GM21381 (cell line): ENCODE data around the gene PCSK2.

Experiments
- ATAC-seq: cut with Tn5 transposase; IDR thresholded peaks from one replicate; pipeline ENCODE4 v1.9.1; 2021; ENCODE audit warnings: mild to moderate bottlenecking, moderate library complexity; ENCODE audit not compliant: unreplicated experiment

Gene PCSK2

GRCh38 chr20:17503301-17504065 is 276.6 kb downstream of the PCSK2 start:
- no peak for ATAC-seq

GRCh38 chr20:17504066-17504897 is 277.4 kb downstream of the PCSK2 start:
- peak; percentile 22 for ATAC-seq

GRCh38 chr20:17504898-17505635 is 278.2 kb downstream of the PCSK2 start:
- ATAC-seq: peak; percentile 65

- ATAC-seq: no peak
These were observed 279.0 kb downstream of the PCSK2 start for GRCh38 chr20:17505636-17506517.

- no peak for ATAC-seq
These were observed 280.2 kb downstream of the PCSK2 start for GRCh38 chr20:17507032-17507431.

- ATAC-seq: no peak
These were observed 280.7 kb downstream of the PCSK2 start for GRCh38 chr20:17507531-17507930.

GRCh38 chr20:17508756-17509155 is 281.9 kb downstream of the PCSK2 start:
- ATAC-seq: no peak

GRCh38 chr20:17510548-17510947 is 283.7 kb downstream of the PCSK2 start:
- ATAC-seq: no peak

- ATAC-seq: no peak
These were observed 284.6 kb downstream of the PCSK2 start for GRCh38 chr20:17511401-17511800.

GRCh38 chr20:17513939-17514338 is 287.1 kb downstream of the PCSK2 start:
- no peak for ATAC-seq

- ATAC-seq: no peak
These were observed 288.2 kb downstream of the PCSK2 start for GRCh38 chr20:17515053-17515452.

GRCh38 chr20:17518339-17519052 is 291.7 kb downstream of the PCSK2 start:
- no peak for ATAC-seq

- ATAC-seq: no peak
These were observed 292.9 kb downstream of the PCSK2 start for GRCh38 chr20:17519606-17520285.

- no peak for ATAC-seq
These were observed 293.7 kb downstream of the PCSK2 start for GRCh38 chr20:17520583-17520982.

- ATAC-seq: no peak
These were observed 295.7 kb downstream of the PCSK2 start for GRCh38 chr20:17522528-17522927.

- no peak for ATAC-seq
These were observed 296.5 kb downstream of the PCSK2 start for GRCh38 chr20:17523326-17523725.

- ATAC-seq: no peak
These were observed 297.7 kb downstream of the PCSK2 start for GRCh38 chr20:17524560-17524959.

- ATAC-seq: no peak
These were observed 298.3 kb downstream of the PCSK2 start for GRCh38 chr20:17525132-17525531.

GRCh38 chr20:17525650-17526049 is 298.8 kb downstream of the PCSK2 start:
- no peak for ATAC-seq
